Stomach smooth muscle (tissue), 2 donors: ENCODE results near the gene PRRC1.
"Not testable (repeated sequence)": the region's sequence is repeated elsewhere in the genome, so short reads cannot be mapped to it uniquely, and the experiment has no call there.

Experiments used
- H3K27ac ChIP-seq: one replicate; pipeline ENCODE4 v1.7.0; 2013; ENCODE audit warnings: mild to moderate bottlenecking, low read length, inconsistent platforms
- H3K27me3 ChIP-seq, 2 donors: one replicate each; pipeline ENCODE4 v1.7.0; 2013; ENCODE audit warnings: low read length in 2 of 2; ENCODE audit not compliant: insufficient read depth in 2 of 2, control insufficient read depth in 1 of 2
- H3K36me3 ChIP-seq, 2 donors: one replicate each; pipeline ENCODE4 v1.7.0; 2013; ENCODE audit warnings: low read length in 2 of 2; ENCODE audit not compliant: control insufficient read depth in 2 of 2, insufficient read depth in 2 of 2
- H3K4me1 ChIP-seq: one replicate; pipeline ENCODE4 v1.7.0; 2013; ENCODE audit warnings: low read length; ENCODE audit not compliant: control insufficient read depth, insufficient read depth
- H3K4me3 ChIP-seq, 2 donors: one replicate each; pipeline ENCODE4 v1.7.0; 2013; ENCODE audit warnings: low read length in 2 of 2
- H3K9ac ChIP-seq, 2 donors: one replicate each; pipeline ENCODE4 v1.7.0; 2013; ENCODE audit warnings: low read length in 2 of 2, mild to moderate bottlenecking in 1 of 2
- H3K9me3 ChIP-seq, 2 donors: one replicate each; pipeline ENCODE4 v1.7.0; 2013; ENCODE audit warnings: low read length in 2 of 2; ENCODE audit not compliant: control insufficient read depth in 2 of 2
- donor health status: healthy.
- donor health status: Pancreatic carcinoma.

Gene PRRC1

DNA sequence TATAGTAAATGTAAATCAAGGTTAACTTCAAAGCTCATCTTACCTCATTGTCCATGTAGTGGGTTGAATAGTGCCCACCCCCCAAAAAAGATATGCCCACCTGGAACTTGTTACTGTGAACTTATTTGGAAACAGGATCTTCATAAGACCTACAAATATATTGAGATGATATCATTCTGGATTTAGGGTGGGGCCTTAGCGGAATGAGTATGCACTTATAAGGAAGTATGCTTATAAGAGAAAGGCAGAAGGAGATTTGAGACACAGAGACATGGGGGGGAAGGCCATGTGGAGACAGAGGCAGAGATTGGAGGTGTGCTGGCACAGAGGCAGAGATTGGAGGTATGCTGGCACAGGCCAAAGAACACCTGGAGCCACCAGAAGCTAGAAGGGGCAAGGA, 2.6 kb upstream of the PRRC1 start:
- no peaks in the 10 kb centered on the region for H3K27me3 ChIP-seq
- peaks cover 3% of the 10 kb centered on the region for H3K4me1 ChIP-seq
- no peaks in the 10 kb centered on the region for H3K9me3 ChIP-seq
- no peaks in the 10 kb centered on the region for H3K36me3 ChIP-seq
- no peak overlapping the region for H3K27ac ChIP-seq
- H3K4me3 ChIP-seq, result no peak overlapping the region
- H3K9ac ChIP-seq, result no peak overlapping the region

DNA sequence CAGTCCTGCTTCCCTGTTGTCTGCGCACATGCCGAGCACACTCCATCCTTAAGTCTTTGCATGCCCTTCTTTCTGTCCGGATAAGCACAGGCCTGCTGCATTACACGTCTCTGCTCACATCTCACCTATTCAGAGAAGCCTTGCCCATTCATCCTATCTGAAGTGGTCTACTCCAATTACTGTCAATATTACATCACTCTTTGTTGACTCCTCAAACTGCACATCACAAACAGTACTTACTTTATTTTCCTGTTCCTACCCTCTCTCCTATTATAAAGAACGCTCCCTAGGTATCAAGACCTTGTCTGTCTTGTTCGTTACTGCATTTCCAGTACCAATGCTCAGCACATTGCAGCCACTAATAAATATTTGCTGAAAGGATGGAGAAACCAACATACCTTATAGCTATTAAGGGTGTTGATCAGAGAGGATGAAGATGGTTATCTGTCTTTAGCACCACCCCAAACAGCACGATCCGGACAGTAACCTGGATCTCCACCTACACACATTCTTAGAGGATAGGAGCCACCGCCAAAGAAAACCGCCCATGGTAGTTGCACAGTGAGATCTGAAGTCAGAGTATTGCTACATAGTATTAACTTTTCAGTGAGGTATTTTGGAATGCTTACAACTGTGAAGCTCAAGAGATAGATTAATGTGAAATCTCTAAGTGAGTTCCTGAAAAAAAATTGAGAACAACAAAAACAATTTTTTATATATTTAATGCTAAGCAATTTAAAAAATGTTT, 1.6 kb upstream of the PRRC1 start:
- no peak overlapping the region for H3K9ac ChIP-seq
- H3K4me1 ChIP-seq, result peaks cover 3% of the 10 kb centered on the region
- H3K27me3 ChIP-seq, result no peaks in the 10 kb centered on the region
- H3K9me3 ChIP-seq, result no peaks in the 10 kb centered on the region
- H3K36me3 ChIP-seq, result no peaks in the 10 kb centered on the region
- H3K4me3 ChIP-seq, result no peak overlapping the region
- no peak overlapping the region for H3K27ac ChIP-seq

DNA sequence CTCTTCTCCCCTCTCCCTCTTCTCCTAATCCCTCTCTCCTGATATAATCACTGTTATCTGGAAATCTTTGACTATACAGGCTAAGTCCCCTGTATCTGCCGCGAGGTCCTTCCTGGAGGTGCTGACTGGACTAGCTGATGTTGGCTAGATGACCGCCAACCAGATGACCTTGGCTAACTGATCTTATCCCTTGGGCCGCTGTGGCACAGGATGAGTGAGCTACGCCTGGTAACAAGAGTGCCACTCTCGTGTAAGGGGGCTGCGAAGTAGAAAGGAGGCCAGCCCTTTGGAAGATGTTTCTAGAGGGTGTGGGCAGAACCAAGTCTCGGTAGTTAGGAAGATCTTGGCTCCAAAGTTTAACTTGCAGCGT, 345 bp upstream of the PRRC1 start:
- no peaks in the 10 kb centered on the region for H3K36me3 ChIP-seq
- H3K4me3 ChIP-seq, result peak overlapping the region; percentile 59 to 98
- H3K9ac ChIP-seq, result peak overlapping the region; percentile 26 to 55
- H3K27ac ChIP-seq, result peak overlapping the region; percentile 6
- H3K27me3 ChIP-seq, result no peaks in the 10 kb centered on the region
- H3K9me3 ChIP-seq, result peaks cover 0 to 3% of the 10 kb centered on the region in 2 donors
- peaks cover 3% of the 10 kb centered on the region for H3K4me1 ChIP-seq

DNA sequence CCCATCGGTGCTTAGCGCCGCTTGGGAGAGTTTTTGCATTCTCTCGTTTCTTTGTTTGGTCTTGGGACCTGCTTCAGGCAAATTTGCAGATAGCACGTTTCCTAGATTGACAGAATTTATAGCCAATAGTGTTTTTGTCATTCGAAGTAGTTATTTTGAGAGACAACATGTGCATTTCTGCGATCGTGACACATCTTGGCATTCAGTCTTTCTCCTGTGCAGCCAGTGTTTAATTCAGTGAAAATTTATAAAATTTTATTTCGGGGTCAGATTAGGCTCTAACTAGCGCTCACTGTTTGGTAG, 830 bp downstream of the PRRC1 start:
- H3K36me3 ChIP-seq, result no peaks in the 10 kb centered on the region
- peaks cover 0 to 3% of the 10 kb centered on the region in 2 donors for H3K9me3 ChIP-seq
- peak overlapping the region; percentile 89 to 98 for H3K4me3 ChIP-seq
- peaks cover 3% of the 10 kb centered on the region for H3K4me1 ChIP-seq
- peak overlapping the region; percentile 26 for H3K27ac ChIP-seq
- peak overlapping the region; percentile 83 to 84 for H3K9ac ChIP-seq
- H3K27me3 ChIP-seq, result no peaks in the 10 kb centered on the region

DNA sequence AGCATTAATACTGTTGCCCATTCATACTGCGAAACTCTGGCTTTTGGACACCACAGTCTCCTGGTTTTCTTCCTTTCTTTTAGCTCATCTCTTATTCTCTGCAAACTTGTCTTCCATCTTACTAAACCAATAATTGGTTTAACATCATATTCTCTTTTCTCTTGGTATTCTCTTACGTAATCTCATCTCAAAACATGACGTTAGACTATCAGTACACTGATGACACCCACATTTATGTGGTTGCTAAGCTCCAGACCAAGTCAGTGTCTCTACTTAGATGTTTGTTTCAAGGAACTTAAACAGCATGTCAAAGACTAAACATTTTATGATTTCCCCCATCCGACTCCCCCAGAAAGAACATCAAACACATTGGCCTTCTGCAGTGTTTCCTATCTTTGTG, 2.1 kb downstream of the PRRC1 start:
- H3K27me3 ChIP-seq, result no peaks in the 10 kb centered on the region
- peaks cover 2 to 6% of the 10 kb centered on the region in 2 donors for H3K36me3 ChIP-seq
- peaks cover 0 to 3% of the 10 kb centered on the region in 2 donors for H3K9me3 ChIP-seq
- H3K9ac ChIP-seq, result no peak overlapping the region
- H3K27ac ChIP-seq, result no peak overlapping the region
- no peak overlapping the region for H3K4me3 ChIP-seq
- H3K4me1 ChIP-seq, result peaks cover 3% of the 10 kb centered on the region

DNA sequence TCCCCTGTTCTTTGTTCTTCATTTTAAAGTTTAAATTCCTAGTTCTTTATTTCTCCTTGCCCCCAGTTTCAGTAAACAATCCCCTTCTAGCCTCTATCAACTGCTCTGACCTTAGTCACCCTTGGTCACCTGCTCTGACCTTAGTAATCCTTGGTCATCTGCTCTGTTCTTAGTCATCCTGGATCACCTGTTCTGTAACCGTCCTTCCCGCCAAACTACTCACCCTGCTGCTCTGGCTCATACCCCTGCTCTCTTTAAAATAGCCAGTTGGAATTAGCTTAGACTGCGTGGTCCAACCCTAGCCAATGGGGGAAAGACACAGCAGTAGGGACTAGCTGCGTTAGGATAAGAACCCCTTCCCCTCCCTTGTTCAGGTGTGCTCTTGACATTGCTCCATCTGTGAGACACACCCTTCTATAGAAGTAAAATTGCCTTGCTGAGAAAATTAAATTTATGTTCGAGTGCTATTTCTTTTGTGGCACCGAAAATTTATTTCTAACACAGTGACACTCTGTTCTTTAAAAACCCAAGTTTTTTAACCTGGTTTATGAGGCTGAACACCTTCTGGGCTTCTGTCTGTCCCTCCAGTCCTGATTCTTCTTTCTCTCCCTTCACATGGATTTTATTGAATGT, 3.8 kb downstream of the PRRC1 start:
- Histone ChIP-seq H3K27me3 (no peaks in the 10 kb centered on the region), H3K27ac (no peak overlapping the region), H3K36me3 (peaks cover 8 to 10% of the 10 kb centered on the region in 2 donors), H3K4me1 (peaks cover 3% of the 10 kb centered on the region), H3K4me3 (no peak overlapping the region), H3K9ac (no peak overlapping the region), H3K9me3 (peaks cover 0 to 3% of the 10 kb centered on the region in 2 donors)

DNA sequence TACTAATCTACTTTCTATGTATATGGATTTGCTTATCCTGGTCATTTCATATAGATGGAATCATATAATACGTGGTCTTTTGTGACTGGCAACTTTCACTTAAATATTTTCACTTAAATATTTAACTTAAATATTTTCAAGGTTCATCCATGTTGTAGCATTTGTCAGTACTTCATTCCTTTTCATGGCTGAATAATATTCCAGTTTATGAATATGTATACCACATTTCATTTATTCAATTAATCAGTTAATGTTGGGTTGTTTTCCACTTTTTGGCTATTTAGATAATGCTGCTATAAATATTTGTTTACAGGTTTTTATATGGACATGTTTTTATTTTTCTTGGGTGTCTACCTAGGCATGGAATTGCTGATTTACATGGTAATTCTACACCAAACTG, 7.7 kb downstream of the PRRC1 start:
- Histone ChIP-seq H3K27ac (no peak overlapping the region), H3K27me3 (no peaks in the 10 kb centered on the region), H3K36me3 (peaks cover 16% of the 10 kb centered on the region in 2 donors), H3K4me3 (no peak overlapping the region), H3K9ac (no peak overlapping the region), H3K4me1 (no peaks in the 10 kb centered on the region), H3K9me3 (peaks cover 0 to 3% of the 10 kb centered on the region in 2 donors)

DNA sequence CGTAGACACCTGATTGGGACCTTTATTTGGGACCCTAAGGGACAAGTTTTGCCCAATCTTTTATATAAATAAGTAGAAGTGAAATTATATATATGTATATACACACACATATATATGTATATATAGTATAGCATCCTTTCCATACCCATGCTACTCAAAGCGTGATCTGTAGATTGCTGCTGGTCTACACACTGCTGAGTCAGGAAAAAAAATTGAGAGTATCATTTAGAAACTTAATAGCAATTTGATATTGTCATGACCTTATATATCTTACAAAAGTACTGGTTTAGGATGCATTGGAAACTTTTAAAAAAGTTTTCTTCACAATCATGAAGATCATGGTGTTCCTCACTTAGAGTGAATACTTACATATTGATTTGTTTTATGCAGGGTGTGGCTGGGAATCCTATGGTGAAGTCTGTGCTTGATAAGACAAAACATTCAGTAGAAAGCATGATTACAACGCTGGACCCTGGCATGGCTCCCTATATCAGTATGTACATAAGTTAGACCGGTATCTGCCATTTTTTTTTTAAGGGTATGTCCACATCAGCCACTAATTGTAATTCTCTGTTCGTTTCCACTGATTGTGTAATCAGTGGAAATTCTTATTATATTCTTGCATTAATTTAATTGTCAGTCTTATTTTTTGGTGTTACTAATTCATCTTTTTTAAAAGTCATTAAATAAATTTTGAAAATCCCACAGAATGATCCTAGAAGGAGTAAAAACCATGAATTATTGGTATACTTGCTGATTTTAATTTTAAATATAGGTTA, 12.7 kb downstream of the PRRC1 start:
- no peaks in the 10 kb centered on the region for H3K4me1 ChIP-seq
- no peak overlapping the region for H3K27ac ChIP-seq
- H3K9me3 ChIP-seq, result no peaks in the 10 kb centered on the region
- H3K36me3 ChIP-seq, result peaks cover 20 to 30% of the 10 kb centered on the region in 2 donors
- H3K4me3 ChIP-seq, result no peak overlapping the region
- no peaks in the 10 kb centered on the region for H3K27me3 ChIP-seq
- H3K9ac ChIP-seq, result no peak overlapping the region

DNA sequence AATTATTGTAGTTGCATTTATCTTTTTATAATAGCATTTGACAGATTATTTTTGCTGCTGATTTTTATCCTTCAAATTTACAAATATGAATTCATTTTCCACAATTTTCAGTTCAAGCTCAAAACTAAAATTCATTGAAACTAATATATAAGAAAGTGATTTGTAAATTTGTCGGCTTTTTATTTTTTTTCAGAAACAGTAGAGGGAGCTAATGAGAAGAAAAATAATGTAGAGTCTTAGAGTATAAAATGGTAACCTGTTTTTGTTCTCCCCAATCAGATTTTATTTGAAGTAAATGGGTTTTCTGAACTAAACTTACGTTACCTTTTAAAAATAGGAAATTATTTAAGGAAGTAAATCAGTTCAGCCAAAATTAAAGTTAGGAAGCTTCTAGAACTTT, 19.2 kb downstream of the PRRC1 start:
- Histone ChIP-seq H3K9me3 (no peaks in the 10 kb centered on the region), H3K9ac (no peak overlapping the region), H3K4me1 (no peaks in the 10 kb centered on the region), H3K36me3 (peaks cover 25 to 27% of the 10 kb centered on the region in 2 donors), H3K27ac (no peak overlapping the region), H3K27me3 (no peaks in the 10 kb centered on the region), H3K4me3 (no peak overlapping the region)

DNA sequence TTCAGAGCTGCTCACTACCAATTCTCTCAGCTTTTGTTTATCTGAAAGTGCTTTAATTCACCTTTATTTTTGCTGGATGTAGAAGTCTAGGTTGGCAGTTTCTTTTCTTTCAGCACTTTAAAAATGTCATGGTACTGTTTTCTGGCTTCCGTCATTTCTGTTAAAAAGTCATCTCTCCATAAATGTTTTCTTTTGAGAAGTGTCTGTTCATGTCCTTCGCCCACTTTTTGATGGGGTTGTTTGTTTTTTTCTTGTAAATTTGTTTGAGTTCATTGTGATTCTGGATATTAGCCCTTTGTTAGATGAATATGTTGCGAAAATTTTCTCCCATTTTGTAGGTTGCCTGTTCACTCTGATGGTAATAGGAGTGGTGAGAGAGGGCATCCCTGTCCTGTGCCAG, 23.1 kb downstream of the PRRC1 start:
- H3K27me3 ChIP-seq, H3K4me3 ChIP-seq, H3K4me1 ChIP-seq, H3K27ac ChIP-seq, H3K9ac ChIP-seq, H3K36me3 ChIP-seq, H3K9me3 ChIP-seq: not testable (repeated sequence)

DNA sequence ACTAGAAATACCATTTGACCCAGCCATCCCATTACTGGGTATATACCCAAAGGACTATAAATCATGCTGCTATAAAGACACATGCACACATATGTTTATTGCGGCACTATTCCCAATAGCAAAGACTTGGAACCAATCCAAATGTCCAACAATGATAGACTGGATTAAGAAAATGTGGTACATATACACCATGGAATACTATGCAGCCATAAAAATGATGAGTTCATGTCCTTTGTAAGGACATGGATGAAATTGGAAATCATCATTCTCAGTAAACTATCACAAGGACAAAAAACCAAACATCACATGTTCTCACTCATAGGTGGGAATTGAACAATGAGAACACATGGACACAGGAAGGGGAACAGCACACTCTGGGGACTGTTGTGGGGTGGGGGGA, 27.8 kb downstream of the PRRC1 start:
- H3K36me3 ChIP-seq, H3K4me3 ChIP-seq, H3K9me3 ChIP-seq, H3K4me1 ChIP-seq, H3K27ac ChIP-seq, H3K9ac ChIP-seq, H3K27me3 ChIP-seq: not testable (repeated sequence)
